GM19193 (cell line): Measurements from ENCODE around the gene ZDHHC22.

ENCODE experiments used
- POLR2A ChIP-seq: IDR thresholded peaks from 4 replicates; pipeline ENCODE4 v1.6.1; 2011; ENCODE audit not compliant: insufficient read depth, insufficient read length; ENCODE audit errors: extremely low read depth

The ZDHHC22 gene

DNA sequence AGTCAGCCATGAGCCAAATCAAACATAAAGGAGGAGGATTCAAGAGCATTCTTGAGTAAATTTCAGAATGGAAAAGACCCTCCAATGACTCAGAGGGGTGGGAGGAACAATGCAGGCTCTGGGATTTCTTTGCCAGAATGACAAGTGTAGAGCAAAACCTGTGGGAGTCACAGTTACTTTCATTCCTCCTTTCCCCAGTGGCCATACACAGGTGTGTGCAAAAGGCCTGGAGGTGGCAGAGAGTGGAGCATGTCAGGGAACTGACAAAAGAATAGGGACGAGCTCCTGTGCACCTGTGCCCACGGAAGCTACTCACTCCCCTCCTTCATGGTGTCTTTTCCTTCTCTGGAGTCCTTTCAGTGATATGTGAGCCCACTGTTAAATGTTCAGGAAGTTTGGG, 52.9 kb downstream of the ZDHHC22 start:
- TF ChIP-seq POLR2A = no peak

DNA sequence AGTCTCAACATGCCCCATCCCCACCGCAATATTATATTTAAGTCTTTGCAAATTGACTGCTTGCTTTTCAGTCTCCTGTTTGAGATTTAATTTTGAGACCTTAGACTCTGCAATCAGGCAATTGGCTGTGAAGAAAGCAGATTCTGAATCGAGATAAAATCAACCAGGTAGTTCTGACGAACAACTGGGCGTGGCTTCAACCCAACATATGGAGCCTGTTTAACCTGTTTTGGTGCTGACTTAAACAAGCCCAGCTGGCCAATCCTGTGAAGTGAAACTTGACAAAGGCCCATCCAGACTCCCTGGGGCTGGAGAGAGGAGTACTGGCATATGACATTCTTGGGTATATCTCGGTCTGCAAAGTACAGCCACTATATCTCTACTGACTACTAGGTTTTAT, 53.4 kb downstream of the ZDHHC22 start:
- TF ChIP-seq POLR2A = no peak

DNA sequence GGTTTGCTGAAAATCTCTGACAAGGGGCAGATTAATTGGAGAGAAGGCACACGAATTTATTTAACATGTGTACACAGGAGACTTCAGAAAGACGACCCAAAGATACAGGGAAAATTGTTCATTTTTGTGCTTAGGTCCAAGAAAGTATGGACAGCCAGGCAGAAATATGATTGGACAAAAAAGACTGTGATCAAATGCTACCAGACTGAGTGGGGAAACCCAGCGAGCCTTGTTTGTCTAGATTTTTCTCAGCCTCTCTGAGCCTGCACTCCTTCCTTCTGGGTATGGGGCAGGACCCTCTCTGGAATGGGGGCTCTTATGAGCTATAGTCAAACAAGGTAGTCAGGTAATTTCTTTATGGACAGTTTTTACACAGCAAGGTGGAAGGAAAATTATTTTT, 54.0 kb downstream of the ZDHHC22 start:
- no peak for TF ChIP-seq POLR2A

DNA sequence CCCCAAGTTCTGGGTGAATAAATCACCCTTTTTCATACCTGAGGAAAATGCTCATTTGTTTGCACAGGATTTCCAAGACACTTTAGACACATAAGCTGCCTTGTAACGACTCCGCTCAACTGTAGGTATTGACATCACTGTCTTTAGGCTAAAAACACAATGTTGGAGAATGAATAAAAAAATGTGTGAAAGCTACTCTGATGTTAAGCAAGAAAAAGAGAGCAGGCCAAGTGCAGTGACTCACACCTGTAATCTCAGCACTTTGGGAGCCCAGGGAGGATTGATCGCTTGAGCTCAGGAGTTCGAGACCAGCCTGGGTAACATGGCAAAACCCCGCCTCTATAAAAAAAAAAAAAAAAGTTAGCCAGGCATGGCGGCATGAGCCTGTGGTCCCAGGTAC, 54.6 kb downstream of the ZDHHC22 start:
- no peak for TF ChIP-seq POLR2A

DNA sequence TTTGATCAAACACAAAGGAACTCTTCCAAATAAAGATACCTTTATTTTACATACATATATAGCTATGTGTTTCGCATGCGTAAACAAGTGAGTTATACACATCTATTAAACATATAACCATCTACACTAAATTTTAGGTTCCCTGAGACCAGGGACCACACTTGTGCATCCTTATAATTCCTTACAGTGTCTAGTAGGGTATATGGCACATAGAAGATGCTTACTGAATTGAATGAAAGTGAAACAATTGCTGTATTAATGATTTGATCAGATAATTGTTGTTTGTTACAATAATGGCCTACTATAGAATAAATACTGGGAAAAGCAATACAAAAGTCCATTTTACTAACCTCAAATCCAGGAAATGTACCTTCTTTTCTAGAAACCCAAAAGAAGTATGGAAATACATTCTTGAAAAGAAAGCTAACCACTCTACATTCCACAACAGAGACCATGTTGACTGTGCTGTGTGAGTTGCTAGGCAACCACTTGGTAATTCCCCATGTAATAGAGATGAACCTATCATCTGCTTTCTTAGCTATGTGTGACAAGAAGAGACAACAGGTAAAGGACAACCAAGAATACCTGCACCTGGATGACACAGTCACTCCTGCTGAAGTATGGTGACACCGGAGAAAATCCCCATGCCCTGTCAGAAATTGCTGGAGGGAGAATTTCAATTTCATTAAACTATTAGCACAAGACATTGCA, 55.4 kb downstream of the ZDHHC22 start:
- no peak for TF ChIP-seq POLR2A

DNA sequence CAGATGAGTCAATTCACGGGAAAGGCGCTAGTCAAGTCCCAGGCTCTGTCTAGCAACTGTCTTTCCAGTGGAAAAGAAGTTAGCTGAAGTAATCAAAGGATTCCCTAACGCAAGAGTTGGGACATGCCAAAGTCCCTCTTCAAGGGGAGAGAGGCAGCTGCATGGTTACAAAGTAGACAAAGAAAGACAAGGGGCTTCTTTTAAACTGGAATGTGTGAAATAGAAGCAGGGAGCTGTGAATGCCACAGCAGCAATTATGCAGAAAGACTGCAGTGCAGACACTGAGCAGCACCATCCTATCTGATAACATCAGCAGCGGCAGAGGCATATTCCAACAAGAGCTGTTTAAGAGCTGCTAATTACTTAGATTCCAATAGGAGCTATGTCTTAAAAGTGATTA, 56.1 kb downstream of the ZDHHC22 start:
- no peak for TF ChIP-seq POLR2A

DNA sequence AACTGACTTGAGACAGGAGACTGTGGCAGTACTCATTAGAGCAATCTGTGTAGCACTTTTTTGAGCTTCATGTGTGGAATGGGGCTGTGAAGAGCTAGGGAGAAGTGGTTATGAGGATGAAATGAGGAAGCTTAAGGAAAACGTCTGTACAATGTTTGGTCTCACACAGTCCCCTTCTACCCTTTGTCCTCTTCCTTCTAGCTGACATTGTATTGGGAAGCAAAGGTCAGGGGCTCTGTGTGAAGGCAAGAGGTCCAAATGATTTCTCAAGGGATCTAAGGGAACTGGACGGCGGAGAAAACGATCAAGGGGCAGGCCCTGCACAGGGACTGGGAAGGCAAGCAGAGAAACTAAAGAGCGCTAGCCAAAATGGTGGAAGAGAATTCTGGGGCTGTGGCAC, 56.6 kb downstream of the ZDHHC22 start:
- no peak for TF ChIP-seq POLR2A

DNA sequence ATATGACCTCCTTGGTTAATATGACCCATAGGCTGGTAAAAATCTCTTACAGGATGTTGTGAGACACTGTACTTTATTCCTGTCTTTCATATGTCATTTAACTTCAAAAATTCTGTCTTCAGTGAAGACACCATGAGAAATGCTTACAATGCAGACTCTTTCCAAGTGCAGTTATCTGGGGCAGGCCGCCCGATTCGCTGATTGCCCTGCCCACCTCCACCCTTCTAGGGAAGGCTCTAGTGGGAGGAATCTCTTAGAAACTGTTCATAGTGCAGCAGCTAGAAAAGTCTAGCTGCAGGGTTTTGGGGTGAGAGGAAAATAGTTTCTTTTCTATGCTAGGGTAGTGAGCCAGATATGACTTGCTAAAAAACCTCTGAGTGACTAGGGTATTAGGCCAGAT, 58.5 kb downstream of the ZDHHC22 start:
- no peak for TF ChIP-seq POLR2A

DNA sequence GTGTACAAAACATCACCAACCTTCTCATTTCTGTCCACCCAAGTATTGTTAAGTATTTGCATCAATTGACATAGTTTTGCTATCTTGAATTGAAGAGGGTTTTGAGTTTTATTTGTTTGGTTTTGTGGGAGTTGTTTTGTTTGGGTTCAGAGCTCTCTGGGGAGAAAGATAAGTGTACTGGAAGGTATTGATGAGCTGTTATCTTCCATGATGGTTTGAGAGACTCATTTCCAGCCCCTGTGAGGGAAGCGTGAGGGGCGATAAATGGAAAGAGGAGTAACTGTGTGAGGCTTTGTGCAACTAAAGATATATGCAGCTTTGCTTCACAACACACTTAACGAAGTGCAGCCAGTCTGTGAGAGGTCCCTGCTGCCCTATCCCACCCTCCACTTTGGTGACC, 59.2 kb downstream of the ZDHHC22 start:
- no peak for TF ChIP-seq POLR2A
